NCI-H2081 treated with DMSO at 0.1 percent for 48 hours (cell line): Measurements from ENCODE around the gene PRKAG2.
"Not testable (repeated sequence)": the region's sequence is repeated elsewhere in the genome, so short reads cannot be mapped to it uniquely, and the experiment has no call there.

ENCODE experiments used
- DNase-seq: peaks from one replicate; lab custom pipeline; 2025; lab: John Stamatoyannopoulos, UW

Gene PRKAG2

DNA sequence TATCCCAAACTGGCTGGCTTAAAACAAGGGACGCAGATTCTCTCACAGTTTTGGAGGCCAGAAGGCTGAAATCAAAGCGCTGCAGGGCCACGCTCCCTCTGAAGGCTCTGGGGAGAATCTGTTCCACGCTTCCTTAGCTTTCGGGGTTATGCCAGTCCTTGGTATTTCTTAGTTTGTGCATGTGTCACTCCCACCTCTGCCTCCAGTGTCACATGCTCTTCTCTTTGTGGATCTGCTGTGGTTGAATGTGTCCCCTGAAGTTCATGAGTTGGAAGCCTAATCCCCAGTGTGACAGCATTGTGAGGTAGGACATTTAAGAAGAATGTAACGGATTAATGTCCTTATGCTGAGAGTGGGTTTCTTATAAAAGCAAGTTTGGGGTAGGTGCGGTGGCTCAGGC, 327.8 kb downstream of the PRKAG2 start:
- DNase-seq, result no peak

DNA sequence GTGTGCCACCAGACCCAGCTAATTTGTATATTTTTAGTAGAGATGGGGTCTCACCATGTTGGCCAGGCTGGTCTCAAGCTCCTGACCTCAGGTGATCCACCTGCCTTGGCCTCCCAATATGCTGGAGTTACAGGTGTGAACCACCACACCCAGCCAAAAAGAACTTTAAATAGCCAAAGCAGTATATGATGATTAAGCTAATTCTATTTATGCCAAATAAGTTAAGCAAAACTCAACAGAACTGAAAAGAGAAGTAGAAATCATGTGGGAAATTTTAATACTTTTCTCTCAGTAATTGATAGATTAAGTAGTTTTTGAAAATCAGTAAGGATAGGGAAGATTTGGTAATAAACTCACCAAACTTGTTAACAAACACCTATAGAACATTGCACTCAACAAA, 332.7 kb downstream of the PRKAG2 start:
- no peak for DNase-seq

DNA sequence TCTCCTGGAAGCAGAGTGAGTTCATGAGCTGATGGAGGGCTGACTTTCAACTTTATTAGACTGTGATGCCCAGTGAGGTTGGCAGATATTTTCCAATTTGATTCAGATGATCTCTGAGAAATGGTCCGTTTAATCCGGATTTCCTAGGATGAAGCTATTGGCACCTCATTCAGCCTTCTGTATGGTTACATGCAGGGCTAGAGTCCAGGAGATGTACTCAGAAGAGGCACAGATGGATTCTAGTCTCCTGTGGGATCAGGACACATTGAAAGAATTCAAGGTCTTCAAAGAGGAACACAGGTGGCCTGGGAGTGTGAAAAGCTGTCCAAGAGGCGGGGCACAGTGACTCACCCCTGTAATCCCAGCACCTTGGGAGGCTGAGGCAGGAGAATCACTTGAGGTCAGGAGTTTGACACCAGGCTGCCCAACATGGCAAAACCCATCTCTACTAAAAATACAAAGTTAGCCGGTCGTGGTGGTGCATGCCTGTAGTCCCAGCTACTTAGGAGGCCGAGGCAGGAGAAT, 334.2 kb downstream of the PRKAG2 start:
- DNase-seq, result no peak

DNA sequence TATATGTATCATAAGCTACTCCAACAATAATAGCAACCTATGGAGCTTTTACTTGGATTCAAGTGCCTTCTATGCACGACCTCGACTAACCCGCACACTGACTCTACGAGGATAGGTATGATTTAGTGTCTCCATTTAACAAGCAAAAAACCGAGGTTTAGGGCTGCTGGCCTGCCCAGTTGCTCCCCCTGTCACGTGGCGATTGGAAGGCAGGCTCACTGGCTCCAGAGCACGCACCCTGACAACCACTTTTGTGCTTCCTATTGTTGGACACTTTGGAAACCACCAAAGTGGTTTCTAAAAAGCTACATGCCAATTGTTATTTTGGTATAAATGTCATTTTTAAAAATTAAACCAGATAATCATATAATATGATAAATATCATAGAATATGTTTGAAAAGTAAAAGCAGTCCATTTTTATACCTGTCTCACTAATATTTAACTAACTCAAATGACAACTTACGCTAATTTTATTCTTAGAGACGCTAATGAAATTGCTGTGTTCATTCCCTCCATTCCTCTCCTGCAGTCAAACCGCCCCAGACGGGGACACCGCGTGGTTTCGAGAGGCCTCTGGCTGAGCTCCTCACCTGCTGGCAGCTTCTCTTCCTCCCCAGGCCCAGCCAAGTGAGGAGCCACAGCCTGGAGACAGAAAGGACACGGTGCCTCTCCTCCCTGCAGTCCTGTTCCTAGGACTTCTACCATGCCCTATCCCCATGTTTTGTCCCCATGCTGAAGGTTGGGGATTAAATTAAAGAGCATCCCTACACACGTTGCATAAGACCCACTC, 335.0 kb downstream of the PRKAG2 start:
- DNase-seq, result no peak

DNA sequence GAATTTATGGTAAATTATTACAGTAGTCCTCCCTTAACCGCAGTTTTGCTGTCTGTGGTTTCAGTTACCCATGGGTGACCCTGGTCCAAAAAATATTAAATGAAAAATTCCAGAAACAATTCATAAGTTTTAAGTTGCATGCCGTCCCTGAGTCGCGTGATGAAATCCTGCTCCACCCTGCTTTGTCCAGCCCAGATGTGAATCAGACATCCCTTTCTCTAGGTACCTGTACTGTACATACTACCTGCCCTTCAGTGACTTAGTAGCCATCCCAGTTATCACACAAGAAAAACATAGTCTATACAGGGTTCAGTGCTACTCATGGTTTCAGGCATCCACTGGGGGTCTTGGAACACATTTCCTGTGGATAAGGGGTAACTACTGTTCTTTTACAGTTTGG, 336.8 kb downstream of the PRKAG2 start:
- no peak for DNase-seq

DNA sequence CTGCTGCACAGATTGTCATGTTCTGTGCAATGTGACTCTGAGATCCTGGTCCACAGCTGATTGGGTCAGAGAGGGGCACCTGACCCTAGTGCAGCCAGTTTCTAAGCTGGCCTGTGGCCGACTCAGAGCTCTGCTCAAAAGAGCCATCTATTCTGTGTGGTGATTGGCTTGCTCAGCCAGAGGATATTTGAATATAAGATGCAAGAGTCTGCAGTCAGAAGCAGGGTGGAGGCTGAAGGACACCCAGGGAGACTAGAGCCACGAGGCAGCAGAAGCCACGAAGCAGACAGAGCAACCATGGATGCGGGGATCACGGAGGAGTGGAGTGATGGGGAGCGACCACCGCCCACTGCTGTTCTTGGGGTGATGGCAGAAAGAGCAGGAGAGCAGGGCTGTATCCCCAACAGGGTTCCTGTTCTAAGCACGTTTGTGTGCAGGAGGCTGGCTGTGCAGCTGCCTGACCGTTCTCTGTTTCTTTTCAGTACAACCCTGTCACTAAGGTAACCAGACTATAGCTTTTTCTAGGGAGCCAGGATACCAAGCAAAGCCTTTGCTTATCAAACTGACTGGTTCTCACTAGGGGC, 337.7 kb downstream of the PRKAG2 start:
- no peak for DNase-seq

DNA sequence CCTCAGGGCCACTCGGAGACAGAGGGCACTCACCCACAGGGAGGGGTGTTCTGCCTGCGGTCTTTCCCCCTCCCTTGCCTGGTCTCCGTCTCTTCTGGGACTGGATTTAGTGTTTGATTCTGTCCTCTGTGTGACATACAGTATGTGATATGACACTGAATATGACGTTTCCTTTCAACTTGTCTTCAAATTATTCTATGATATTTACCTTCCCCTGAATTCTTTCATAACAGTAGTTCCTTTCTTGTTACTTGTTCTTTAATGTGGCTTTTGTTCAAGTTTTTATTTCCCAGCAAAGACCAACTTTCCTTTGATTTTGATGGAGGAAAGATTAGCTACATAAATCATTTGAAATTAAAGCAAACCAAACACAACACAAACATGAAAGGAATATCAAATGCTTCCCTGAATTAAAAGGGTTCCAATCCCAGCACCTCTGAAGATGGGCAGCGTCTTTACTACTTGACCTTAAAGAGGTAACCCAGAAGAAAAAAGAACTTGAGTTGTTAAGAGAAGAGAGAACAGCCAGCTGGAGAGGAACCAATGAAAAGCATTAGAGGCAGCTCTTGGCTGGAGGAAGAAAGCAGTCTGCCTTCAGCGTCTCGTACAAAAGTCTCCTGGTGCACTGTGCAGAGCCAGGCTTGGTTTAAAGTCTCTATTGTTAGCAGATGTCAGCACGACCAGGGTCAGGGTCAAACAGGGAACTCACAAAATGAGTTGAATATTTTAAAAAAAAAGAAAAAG, 338.9 kb downstream of the PRKAG2 start:
- no peak for DNase-seq

DNA sequence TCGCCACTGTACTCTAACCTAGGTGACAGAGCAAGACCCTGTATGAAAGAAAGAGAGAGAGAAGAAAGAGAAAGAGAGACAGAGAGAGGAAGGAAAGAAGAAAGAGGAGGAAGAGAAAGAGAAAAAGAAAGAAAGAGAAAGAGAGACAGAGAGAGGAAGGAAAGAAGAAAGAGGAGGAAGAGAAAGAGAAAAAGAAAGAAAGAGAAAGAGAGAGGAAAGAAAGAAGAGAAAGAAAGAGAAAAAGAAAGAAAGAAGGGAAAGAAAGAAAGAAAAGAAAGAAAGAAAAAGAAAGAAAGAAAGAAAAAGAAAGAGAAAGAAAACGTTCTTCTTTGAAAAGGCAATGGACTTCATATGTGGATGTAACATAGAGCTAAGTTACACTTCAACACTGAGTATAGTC, 340.7 kb downstream of the PRKAG2 start:
- DNase-seq, result not testable (repeated sequence)

DNA sequence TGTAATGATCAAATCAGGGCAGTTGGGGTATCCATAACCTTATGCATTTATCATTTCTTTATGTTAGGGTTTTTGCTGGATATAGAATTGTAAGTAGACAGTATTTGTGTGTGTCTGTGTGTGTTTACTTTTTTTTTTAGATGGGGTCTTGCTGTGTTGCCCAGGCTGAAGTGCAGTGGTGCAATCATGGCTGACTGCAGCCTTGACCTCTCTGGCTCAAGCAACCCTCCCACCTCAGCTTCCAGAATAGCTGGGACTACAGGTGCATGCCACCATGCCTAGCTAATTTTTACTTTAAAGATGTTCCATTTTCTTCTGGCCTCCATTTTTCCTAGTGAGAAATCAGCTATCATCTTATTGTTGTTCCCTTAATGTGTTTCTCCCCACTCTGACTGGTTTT, 347.1 kb downstream of the PRKAG2 start:
- DNase-seq, result no peak

DNA sequence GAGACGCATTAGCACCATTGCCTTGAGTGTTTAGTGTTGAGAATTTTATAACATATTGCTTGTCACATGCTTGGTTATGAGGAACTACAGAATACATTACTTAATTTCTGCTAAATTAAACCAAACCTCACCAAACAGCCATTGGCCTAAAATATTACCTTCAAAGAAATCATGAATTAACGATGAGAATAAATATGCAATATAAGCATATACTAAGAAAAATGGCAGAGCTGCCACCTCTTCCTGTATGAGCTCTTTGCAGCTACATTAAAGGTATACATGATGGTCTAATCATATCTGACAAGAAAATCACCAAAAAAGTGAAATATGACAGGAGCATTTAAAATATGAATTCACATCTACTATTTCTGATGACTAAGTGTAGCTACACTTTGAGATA, 352.1 kb downstream of the PRKAG2 start:
- no peak for DNase-seq

DNA sequence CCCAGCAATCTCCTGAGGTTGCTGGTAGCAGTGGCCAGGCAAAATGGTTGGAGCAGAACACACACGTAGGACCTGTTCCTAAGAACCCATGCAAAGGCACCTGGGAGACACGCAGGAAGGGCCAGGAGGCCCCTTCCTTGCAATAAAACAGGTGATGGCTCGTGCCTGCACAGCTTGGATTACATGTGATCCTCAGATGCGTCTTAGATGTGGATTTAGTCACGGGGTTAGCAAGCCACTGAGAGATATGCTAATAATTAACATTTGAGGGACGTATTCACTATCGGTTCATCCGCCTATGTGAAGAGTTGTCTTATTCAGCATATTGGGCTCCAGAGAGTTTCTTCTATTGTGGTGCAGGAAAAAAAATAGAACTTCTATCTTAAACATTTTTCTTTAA, 352.6 kb downstream of the PRKAG2 start:
- no peak for DNase-seq

DNA sequence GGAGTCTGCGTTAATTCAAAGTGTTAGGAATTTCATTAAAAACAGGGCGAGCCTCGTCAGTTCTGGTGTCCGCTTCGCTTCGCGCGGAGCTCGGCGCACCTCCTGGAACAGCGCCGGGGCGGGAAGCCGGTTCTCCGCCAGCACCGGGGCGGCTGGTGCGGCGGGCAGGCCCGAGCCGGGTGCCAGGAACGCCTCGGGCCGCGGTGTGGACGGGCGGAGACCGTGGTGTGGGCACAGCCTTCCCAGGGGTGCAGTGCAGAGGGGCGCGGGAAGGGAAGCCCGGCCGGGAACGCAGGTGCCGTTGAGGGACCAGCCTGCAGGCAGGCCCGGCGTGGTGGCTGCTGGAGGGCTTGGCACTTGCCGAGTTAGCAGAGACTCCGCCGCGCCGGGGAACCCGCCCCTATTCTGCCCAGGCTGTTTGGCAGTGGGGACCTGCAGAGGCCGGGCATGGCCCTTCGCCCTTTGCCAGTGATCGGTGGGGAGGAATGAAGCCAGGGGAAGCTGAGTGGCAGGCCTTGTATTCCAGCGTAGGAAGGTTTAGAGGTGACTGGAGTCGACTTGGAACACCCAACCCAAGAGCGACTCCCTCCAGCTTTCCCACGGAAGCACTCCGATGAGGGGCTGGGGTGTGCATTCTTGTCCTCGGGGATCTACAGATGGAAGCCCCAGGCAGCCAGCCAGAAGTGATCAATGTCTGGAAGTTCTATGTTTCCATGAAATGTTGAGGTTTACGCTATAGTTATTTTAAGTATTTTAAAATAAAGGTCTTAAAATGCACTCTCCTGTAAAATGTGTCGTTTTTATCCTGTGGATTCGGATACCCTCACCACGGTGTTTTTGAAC, 356.3 kb downstream of the PRKAG2 start:
- no peak for DNase-seq

DNA sequence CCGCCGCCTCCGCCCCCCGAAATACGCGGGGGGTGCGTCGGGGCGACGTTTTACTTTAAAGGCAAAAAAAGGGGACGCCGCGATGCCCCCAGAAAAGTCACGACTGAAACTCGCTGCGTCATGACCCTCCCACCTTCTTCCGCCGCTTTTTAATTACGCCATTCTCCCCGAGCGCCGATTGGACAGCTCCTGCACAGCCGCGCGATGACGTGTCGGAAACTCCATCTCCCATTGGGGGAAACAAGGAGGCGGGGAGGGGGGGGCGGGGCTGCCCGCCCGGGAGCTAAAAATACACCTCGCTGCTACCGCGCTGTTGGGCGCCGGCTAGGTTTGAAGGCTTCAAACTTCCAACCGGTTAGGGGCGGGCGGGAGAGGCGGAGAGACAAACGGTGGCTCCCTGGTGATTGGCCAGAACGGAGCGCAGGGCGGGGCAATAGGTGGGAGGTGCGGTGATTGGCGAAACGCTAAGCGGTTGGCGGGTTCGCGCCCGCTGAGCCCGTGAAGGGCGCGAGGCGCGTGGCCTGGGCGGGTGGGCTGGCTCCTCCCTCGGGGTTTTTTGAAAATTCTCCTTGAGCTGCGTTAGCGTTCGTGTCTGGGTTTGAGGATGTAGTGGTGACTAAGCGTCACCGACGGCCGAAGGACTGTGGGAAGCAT, 357.0 kb downstream of the PRKAG2 start, which contains the start of gene RHEB:
TSS of gene RHEB (minus strand) at position 131 of the 654 bp plus-strand sequence. CDS start 384 bp downstream, outside the sequence.
- DNase-seq, result peak; percentile 96

DNA sequence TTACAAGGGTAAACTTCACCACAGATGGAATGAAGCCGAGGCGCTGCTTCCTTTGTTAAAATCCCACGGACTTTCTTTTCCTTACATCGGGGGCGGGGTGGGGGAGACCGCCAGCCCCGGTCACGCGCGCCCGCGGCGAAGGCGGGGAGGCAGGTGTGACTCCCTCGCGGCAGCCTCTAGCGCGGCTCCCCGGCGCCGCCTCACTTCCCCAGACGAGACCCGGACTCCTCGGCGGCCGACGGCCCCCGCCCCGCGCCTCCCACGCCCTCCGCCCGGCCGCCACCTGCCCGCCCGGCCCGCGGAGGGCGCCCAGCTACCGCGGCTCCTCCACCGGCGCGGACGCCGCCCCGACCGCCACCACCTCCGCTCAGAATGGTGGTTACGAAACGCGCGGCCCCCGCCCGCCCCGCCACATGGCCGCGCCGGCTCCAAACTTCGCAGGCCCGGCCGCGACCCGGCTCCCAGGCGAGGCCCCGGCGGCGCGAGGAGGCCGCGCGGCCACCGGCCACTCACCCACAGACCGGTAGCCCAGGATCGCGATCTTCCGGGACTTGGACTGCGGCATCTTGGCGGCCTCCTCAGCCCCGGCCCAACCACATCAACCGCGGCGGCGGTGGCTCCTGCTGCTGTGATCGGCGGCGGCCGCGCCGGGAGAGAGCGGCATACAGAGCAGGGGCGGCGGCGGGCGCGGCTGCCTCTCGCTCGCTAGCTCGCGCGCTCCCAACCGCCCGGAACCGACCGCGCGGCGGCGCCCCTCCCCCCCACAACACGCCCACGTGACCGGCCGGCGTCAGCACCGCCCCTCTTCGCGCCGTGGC, 357.8 kb downstream of the PRKAG2 start:
- DNase-seq, result not testable (repeated sequence)

DNA sequence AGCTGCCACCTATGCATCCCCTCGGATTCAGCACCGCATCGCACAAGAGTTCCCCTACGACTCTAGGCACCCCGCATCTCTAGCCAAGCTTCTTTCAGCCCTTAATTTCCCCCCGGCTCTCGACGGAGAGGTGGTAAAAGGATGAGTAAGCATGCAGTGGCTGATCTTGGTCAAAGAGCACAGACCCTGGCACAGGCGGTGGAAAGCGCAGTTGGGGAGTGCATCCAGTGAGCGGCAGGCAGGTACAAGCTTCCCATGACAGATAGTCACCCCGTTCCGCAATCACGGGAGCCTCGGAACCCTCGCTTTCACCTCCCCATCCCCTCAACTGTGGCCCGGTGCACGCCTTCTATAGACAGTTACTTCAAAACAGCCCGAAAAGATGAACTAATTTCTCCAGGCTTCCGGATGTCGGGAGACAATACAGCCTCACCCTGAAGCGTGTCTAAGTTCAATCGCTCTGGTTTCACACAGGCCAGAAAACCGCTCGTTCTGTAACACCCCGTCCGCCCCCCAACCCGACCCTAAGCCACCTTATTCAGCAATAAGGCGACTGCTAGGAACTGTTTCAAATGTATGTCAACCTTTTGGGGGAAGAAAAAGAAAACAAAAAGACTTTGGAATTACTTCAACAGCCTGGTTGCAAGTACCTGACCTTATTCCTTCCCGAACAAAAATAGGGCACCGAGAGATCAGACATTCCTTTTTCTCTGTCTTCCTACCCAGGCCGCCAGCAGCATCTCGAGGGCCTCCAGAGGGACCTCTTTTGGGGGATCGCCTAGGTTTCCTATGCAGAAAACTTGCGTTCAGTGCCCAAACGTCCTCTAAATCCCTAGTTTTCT, 358.6 kb downstream of the PRKAG2 start:
- no peak for DNase-seq

DNA sequence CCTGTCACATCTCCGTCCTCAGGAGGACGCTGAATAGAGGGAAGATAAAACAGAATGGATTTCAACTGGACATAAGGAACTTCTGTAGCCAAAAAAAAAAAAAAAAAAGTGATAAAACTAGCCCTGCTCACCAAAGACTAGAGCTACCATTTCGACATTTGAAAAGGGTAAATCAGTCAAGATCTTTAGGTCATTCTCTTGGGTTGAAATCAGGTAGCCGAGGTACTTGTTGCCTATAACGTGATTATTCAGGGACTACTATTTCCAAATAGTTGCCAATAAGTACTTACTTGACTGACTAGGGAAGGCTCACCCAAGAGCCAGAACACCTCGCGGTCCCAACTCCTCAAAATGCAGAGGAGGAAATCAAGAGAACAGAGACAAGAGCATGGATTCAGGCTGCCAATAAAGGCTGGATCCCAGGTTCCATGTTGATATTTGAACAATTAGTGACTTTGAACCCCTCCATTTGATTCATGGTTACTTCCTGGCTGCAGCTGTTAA, 359.3 kb downstream of the PRKAG2 start:
- DNase-seq, result no peak

DNA sequence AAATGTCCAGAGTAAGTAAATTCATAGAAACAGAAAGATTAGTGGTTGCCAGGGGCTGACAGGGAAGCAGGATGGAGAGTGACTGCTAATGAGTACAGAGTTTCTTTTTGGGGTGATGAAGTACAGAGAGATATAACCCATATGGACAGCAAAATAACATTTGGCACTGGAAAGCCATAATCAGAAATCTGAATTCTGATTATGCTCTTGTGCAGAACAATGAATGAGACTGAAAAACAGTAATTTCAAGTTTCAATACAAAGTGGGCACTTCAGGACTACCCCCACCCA, 361.7 kb downstream of the PRKAG2 start:
- DNase-seq, result no peak

DNA sequence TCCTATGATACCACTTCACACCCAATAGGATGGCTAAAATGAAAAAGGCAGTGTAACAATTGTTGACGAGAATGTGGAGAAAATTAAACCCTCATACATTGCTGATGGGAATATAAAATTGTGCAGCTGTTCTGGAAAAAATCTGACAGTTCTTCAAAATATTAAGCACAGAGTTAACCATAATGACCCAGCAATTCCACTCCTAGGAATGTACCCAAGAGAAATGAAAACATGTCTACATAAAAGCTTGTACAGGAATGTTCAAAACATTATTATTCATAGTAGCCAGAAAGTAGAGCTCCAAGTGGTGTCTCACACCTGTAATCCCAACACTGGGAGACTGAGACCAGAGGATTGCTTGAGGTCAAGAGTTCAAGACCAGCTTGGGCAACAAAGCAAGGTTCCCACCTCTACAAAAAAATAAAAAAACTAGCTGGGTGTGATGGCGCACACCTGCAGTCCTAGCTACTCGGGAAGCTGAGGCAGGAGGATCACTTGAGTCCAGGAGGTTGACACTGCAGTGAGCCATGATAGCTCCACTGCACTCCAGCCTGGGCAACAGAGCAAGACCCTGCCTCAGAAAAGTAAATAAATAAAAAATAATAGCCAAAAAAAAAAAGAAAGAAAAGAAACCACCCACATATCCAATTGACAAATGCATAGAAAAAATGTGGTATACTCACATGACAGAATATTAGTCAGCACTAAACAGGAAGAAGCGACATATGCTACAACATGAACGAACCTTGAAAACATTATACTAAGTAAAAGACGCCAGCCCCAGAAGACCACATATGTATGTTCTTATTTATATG, 362.2 kb downstream of the PRKAG2 start:
- DNase-seq, result no peak

DNA sequence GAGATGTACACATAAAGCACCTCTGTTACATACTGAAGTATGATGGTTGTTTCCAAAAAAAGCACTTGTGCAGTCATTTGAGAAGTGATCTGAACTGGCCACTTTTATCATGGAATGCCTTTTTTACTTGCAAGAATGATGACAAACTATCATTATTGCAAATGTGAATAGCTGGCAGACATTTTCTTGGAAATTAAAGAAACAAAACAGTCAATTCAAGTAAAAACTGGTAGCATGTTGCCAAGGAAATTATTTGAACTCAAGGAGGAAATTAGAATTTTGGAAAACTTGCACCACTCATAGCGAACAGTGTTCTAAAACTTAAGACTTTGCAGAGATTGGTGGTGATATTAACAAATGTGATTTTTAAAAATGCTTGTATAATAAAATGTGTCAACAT, 363.8 kb downstream of the PRKAG2 start:
- DNase-seq, result no peak
